Smooth muscle cell (in vitro differentiated cells): ENCODE measurements around the gene OLFML2A. TPM values are rescaled to one million over a fixed set of nuclear protein-coding genes. Genes with fewer than 3 reads are reported as not detected.

Experiments
- DNase-seq: peaks from one replicate; lab custom pipeline; 2025; ENCODE audit not compliant: unreplicated experiment; lab: John Stamatoyannopoulos, UW
- H2AFZ ChIP-seq: fragments of 200-600 bp; sonication (generic); 2 replicates; pipeline ENCODE4 v1.6.0; 2016; ENCODE audit warnings: antibody characterized with exemption, low read depth, mild to moderate bottlenecking
- H3F3A ChIP-seq: fragments of 200-600 bp; sonication (generic); 2 replicates; pipeline ENCODE4 v1.6.0; 2017; ENCODE audit warnings: antibody characterized with exemption, low read depth
- H3K27ac ChIP-seq: fragments of 200-600 bp; sonication (generic); 2 replicates; pipeline ENCODE4 v1.5.1; 2016; ENCODE audit warnings: low read depth, mild to moderate bottlenecking
- H3K27me3 ChIP-seq: fragments of 200-600 bp; sonication (generic); 2 replicates; pipeline ENCODE4 v1.6.1; 2016; ENCODE audit warnings: low read depth, mild to moderate bottlenecking
- H3K36me3 ChIP-seq: fragments of 200-600 bp; sonication (generic); 2 replicates; pipeline ENCODE4 v1.5.1; 2016; ENCODE audit warnings: low read depth
- H3K4me1 ChIP-seq: fragments of 200-600 bp; sonication (generic); 2 replicates; pipeline ENCODE4 v1.5.1; 2016; ENCODE audit warnings: low read depth
- H3K4me2 ChIP-seq: fragments of 200-600 bp; sonication (generic); 2 replicates; pipeline ENCODE4 v1.6.0; 2016; ENCODE audit warnings: mild to moderate bottlenecking
- H3K4me3 ChIP-seq: fragments of 200-600 bp; sonication (generic); 2 replicates; pipeline ENCODE4 v1.5.1; 2016; ENCODE audit warnings: mild to moderate bottlenecking
- H3K79me2 ChIP-seq: fragments of 200-600 bp; sonication (generic); 2 replicates; pipeline ENCODE4 v1.6.0; 2016; ENCODE audit warnings: low read depth, mild to moderate bottlenecking
- H3K9ac ChIP-seq: fragments of 200-600 bp; sonication (generic); 2 replicates; pipeline ENCODE4 v1.6.0; 2016; ENCODE audit warnings: low read depth
- H3K9me3 ChIP-seq: fragments of 200-600 bp; sonication (generic); replicated peaks from 2 replicates; pipeline ENCODE4 v1.5.1; 2016; ENCODE audit warnings: low read depth
- H4K20me1 ChIP-seq: fragments of 200-600 bp; sonication (generic); 2 replicates; pipeline ENCODE4 v1.6.0; 2016; ENCODE audit warnings: low read depth
- CTCF ChIP-seq: fragments of 200-600 bp; sonication (generic); IDR thresholded peaks from 2 replicates; pipeline ENCODE4 v1.5.1; 2017; ENCODE audit warnings: borderline replicate concordance, mild to moderate bottlenecking, antibody characterized with exemption; ENCODE audit not compliant: insufficient read depth, poor library complexity, severe bottlenecking
- WGBS: methylation state at CpG from one replicate; pipeline ENCODE4 v1.1.7; 2016; ENCODE audit warnings: low lambda C conversion rate; 5-methylcytosine and 5-hydroxymethylcytosine counted together
- polyA plus RNA-seq: library from polyadenylated mRNA; unstranded; fragments of >200 nt; fragmentation: Nextera tagmentation; extraction: Ambion mirVana; gene quantifications from 2 replicates; pipeline ENCODE4 v1.2.1, GENCODE V29; 2016
- total RNA-seq: library from RNA; depleted of rRNA; stranded (reverse); fragments of >200 nt; gene quantifications from 2 replicates; pipeline ENCODE4 v1.2.3, GENCODE V29; 2014

The OLFML2A gene
- total and polyA plus RNA-seq, 2 experiments from 2014 or later = 3.5 to 17.0 TPM

GRCh38 chr9:124857533-124858162, 80.7 kb downstream of the OLFML2A start:
- no peak overlapping the region for H2AFZ ChIP-seq
- no peak overlapping the region for H3K27ac ChIP-seq
- H3K9me3 ChIP-seq = no peaks in the 10 kb centered on the region
- WGBS = 97% methylated on average over 24 of the region's 24 CpGs
- peaks cover 31% of the 10 kb centered on the region for H3K79me2 ChIP-seq
- no peaks in the 10 kb centered on the region for H3K27me3 ChIP-seq
- peaks cover 4% of the 10 kb centered on the region for H3K36me3 ChIP-seq
- no peak for DNase-seq
- H3F3A ChIP-seq = peaks cover 26% of the 10 kb centered on the region
- H3K4me3 ChIP-seq = no peak overlapping the region
- peaks cover 56% of the 10 kb centered on the region for H4K20me1 ChIP-seq
- peaks cover 14% of the 10 kb centered on the region for H3K4me1 ChIP-seq
- no peak overlapping the region for H3K9ac ChIP-seq
- H3K4me2 ChIP-seq = no peak overlapping the region
- no peak for TF ChIP-seq CTCF

- H2AFZ ChIP-seq = no peak overlapping the region
- peaks cover 31% of the 10 kb centered on the region for H3K79me2 ChIP-seq
- no peak overlapping the region for H3K9ac ChIP-seq
- WGBS = 94% methylated on average over 9 of the region's 9 CpGs
- no peak for DNase-seq
- peaks cover 4% of the 10 kb centered on the region for H3K36me3 ChIP-seq
- no peak for TF ChIP-seq CTCF
- H3K4me2 ChIP-seq = no peak overlapping the region
- peaks cover 24% of the 10 kb centered on the region for H3F3A ChIP-seq
- H4K20me1 ChIP-seq = peaks cover 56% of the 10 kb centered on the region
- no peaks in the 10 kb centered on the region for H3K27me3 ChIP-seq
- H3K4me3 ChIP-seq = no peak overlapping the region
- no peak overlapping the region for H3K27ac ChIP-seq
- no peaks in the 10 kb centered on the region for H3K9me3 ChIP-seq
- H3K4me1 ChIP-seq = peaks cover 18% of the 10 kb centered on the region
Observed at GRCh38 chr9:124858330-124859046, 81.6 kb downstream of the OLFML2A start.

GRCh38 chr9:124859803-124860581, 83.1 kb downstream of the OLFML2A start:
- Histone ChIP-seq H3K4me3 (peak overlapping the region; percentile 97), H2AFZ (no peak overlapping the region), H3K36me3 (peaks cover 4% of the 10 kb centered on the region), H3K79me2 (peaks cover 31% of the 10 kb centered on the region), H3K9me3 (no peaks in the 10 kb centered on the region), H4K20me1 (peaks cover 56% of the 10 kb centered on the region), H3F3A (peaks cover 15% of the 10 kb centered on the region), H3K9ac (peak overlapping the region; percentile 95), H3K27me3 (no peaks in the 10 kb centered on the region), H3K4me1 (peaks cover 18% of the 10 kb centered on the region), H3K4me2 (peak overlapping the region; percentile 95), H3K27ac (peak overlapping the region; percentile 96)
- 77% methylated on average over 10 of the region's 10 CpGs for WGBS
- DNase-seq = no peak
- no peak for TF ChIP-seq CTCF
